NCI-H2107 (cell line): ENCODE results near the gene DCTN5.

ENCODE experiments used
- DNase-seq: peaks from one replicate; lab custom pipeline; 2025; lab: John Stamatoyannopoulos, UW

DCTN5 gene

GRCh38 chr16:23663918-23664317 is 22.7 kb downstream of the DCTN5 start:
- no peak for DNase-seq

GRCh38 chr16:23666571-23667354 is 25.5 kb downstream of the DCTN5 start:
- DNase-seq, result no peak

DNA sequence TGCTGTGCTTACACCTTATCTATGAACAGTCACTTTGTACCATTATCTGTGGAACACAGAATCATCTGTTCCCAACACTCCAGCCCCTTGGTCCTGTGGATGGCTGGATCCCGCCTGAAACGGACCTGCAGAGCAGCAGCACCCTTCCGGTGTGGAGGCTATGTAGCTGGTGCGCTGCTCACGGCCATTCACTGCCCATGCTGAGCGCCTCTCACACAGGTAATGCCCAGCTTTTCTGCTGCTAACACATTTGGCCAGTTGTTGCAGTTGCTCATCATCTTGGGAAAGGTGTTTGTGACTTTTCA is 26.0 kb downstream of the DCTN5 start:
- no peak for DNase-seq

- DNase-seq, result no peak
Observed at GRCh38 chr16:23668225-23668624, 27.0 kb downstream of the DCTN5 start.

DNA sequence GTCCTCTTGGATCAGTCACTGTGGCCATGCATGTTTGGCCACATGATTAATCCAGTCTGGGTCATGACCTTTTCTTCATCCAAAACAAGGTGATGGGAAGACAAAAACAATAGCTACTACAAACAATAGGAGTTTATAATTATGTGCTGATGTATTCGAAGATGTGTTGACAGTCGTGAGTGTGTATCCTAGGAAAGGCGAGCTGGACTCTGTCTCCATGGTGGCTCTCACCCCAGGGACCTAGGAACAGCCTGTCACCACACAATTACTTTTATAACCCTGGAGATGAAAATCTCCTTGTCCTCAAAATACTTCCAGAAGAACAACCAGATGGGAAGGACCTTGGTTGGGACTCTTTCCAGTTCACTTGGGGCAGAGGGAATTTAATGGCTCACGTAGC is 27.6 kb downstream of the DCTN5 start:
- no peak for DNase-seq

DNA sequence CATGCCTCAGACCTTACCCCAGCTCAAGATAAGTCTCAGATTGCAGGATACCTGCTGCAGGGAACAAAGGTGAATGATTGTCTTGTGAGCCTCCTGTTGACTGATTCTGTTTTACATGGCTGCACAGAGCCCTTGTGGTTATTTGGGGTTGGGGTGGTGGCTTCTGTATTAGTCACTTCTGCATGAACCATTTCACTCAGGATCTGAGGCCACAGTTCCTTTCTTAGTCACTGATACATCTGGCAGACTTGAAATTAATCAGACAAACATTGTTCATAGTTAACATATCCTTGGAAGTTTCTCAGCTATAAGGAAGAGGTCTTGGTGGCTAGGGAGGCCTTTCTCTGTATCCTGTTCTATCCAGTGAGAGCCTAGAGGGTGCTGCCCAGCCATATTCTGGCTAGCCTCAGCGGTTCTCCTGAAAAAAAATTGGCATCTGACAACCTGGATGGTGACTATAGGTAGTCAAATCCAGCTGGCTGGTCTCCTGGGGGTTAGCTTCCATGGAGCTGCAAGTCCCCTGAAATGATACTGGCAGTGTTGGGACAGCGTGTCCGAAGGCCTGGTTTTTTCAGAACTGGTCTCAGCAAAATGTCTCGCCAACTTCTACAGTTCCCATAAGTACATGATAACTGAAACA is 29.0 kb downstream of the DCTN5 start:
- no peak for DNase-seq

DNA sequence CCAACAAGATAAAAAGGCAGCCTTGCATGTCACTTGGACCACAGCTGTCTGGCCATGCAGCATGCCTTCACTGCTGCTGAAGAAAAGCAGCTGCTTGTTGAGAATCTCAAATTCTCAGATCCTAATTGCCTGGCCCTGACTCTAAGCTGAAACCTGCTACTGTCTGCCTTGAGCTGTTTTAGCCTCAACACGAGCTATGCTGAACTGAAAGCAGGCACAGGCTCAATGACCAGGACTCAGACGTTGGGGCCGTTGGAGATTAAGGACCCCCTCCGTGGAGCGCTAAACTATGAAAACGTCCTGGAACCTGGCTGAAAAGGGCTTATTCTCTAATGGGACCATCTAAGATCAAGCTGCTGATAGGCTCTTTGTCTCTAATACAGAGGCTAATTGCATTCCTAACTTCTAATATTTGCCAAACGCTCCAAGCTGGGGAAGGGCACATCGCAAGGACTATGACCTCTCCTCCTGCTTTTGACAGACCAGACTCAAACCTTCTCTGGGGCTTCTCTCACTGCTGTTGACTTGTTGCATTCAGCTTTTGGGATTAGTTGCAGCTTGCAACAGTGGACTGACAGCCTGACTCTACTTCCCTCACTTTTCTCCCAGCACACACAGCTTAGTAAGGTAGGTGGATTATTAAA is 32.8 kb downstream of the DCTN5 start:
- no peak for DNase-seq

DNA sequence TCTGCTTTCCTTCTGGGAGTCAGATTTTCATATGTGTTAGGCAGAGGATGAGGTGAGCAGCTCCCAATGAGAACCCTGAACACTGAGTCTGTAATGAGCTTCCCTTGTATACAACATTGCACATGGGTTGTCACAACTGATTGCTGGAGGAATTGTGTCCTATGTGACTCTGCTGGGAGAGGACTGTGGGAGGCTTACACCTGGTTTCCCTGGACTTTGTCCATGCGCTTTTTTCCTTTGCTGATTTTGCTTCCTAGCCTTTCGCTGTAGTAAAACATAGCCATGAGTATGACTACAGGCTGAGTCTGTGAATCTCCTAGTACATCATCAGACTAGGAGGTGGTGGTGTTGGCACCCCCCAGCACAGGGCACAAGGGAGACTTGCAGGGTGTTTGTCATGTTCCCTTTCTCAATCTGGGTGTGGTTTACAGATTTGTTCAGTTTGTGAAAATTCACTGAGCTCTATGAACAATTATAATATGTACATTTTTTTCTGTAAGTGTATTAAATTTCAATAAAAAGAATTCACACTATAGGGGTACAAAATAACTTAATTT is 35.7 kb downstream of the DCTN5 start:
- DNase-seq, result no peak

DNA sequence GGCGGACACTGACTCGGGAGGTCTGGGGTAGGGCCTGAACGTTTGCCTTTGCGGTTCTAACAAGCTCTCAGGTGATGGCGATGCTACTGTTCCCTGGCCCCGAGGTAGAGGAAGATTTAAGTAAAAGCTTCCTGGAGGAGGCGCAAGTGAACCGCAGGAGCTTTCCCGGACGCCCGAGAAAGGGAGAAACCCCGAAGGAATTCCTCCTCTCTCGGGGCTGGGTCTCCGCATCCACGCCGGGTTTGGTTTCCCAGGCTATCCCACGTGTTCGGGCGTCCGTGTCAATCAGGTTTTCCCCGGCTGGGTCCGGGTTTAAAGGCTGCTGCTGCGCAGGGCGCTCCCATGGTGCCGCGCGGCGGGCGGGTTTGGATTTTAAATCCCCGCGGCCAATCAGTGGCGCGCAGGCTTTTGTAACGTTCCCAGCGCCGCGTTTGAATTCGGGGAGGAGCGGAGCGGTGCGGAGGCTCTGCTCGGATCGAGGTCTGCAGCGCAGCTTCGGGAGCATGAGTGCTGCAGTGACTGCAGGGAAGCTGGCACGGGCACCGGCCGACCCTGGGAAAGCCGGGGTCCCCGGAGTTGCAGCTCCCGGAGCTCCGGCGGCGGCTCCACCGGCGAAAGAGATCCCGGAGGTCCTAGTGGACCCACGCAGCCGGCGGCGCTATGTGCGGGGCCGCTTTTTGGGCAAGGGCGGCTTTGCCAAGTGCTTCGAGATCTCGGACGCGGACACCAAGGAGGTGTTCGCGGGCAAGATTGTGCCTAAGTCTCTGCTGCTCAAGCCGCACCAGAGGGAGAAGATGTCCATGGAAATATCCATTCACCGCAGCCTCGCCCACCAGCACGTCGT is 37.4 kb downstream of the DCTN5 start, which contains the start of gene PLK1:
PLK1 (plus strand) TSS at position 460 of the 844 bp plus-strand sequence; CDS start at position 504, 44 bp downstream.
- peak; percentile 86 for DNase-seq

GRCh38 chr16:23679274-23679985 is 38.2 kb downstream of the DCTN5 start:
- no peak for DNase-seq

DNA sequence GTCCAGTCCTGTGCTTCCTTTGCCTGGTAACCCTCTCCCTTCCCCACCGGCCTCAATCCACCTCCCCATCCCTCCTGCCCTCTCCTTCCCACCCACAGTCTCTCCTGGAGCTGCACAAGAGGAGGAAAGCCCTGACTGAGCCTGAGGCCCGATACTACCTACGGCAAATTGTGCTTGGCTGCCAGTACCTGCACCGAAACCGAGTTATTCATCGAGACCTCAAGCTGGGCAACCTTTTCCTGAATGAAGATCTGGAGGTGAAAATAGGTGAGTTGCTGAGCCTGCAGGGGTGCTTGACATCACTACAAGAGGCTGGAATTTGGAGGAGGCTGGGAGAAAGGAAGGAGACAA is 38.7 kb downstream of the DCTN5 start:
- no peak for DNase-seq

GRCh38 chr16:23682181-23682580 is 40.9 kb downstream of the DCTN5 start:
- no peak for DNase-seq

- DNase-seq, result no peak
Observed at GRCh38 chr16:23683487-23683886, 42.2 kb downstream of the DCTN5 start.

DNA sequence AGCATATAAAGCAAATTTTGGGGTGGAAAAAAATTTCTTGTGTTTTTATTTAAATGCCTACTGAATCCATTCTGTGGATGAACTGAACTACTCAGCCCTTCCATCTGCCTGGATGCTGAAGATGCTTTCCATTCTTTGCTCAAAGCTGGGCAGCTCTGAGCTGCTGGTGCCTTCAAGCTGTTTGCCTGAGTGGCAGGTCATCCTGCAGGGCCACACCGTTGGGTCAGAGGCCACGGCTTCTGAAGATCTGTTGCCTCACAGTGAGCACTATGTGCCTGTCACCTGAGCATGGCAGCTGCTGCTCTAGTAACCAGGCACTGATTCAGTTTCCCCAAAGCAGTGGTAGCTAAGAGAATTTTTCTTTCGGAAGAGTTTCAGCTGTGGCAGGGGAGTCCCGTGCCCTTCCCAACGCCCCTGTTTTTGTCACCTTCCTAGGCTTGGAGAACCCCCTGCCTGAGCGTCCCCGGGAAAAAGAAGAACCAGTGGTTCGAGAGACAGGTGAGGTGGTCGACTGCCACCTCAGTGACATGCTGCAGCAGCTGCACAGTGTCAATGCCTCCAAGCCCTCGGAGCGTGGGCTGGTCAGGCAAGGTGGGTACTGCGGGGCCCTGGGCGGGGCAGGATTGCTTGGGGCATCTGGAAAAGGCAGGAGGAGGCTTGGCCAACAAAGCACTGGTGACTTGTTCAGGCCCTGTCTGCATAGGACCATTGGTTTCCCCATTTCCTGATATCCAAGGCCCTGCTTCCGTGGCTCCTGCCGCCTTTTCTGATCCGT is 46.0 kb downstream of the DCTN5 start:
- no peak for DNase-seq

- no peak for DNase-seq
Observed at GRCh38 chr16:23689442-23690187, 48.3 kb downstream of the DCTN5 start.

- DNase-seq, result no peak
Observed at GRCh38 chr16:23690771-23691482, 49.7 kb downstream of the DCTN5 start.

- DNase-seq, result no peak
Observed at GRCh38 chr16:23691483-23692189, 50.4 kb downstream of the DCTN5 start.

DNA sequence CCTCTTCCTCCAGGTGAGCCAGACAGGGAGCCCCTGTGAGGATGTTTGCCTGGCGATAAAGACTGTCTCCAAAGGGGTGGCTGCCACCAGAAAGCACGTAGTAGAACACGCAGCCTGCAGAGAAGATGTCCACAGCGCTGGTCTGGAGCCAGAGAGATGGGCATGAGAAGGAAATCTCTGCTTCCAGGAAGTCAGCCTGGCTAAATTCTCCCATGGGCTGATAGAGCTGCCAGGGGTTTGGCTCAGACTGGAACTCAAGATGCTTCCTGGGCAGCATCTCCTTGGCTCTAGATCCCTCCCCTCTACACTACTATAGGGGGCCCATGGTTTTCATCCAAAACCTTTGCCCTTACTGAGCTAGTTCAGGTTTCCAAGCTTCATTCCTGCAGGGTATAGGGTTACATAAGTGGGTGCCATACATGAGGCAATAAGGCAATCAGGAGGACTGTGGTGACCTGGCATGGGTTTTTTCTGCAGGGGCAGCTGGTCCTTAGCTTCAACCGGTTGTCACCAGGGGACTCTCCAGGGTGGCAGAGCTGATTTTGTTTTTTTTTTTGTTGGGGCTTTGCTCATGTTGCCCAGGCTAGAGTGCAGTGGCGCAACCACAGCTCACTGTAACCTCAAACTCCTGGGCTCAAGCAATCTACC is 51.0 kb downstream of the DCTN5 start:
- peak; percentile 12 for DNase-seq
